ENCODE measurements around the gene TSSK6. TPM values are rescaled to one million over a fixed set of nuclear protein-coding genes. Genes with fewer than 3 reads are reported as not detected.

TSSK6 gene
- total RNA-seq, 1 donor from 2014 or later: 1.8 TPM

- DNase-seq (ENCODE audit: low spot score): no peak
- H3K4me3 Mint-ChIP-seq (ENCODE audit: unreplicated experiment): no peak overlapping the region
- H3K27ac Mint-ChIP-seq (ENCODE audit: unreplicated experiment): peak overlapping the region; percentile 41
These were observed 20.2 kb upstream of the TSSK6 start for GRCh38 chr19:19535311-19536191.

GRCh38 chr19:19534556-19535265, 19.4 kb upstream of the TSSK6 start:
- Mint-ChIP-seq H3K4me1 (ENCODE audit: low read depth) (peaks cover 39% of the 10 kb centered on the region), H3K4me3 (ENCODE audit: unreplicated experiment) (no peak overlapping the region), H3K27me3 (ENCODE audit: low read depth) (peaks cover 3% of the 10 kb centered on the region), H3K9me3 (ENCODE audit: low read depth) (no peaks in the 10 kb centered on the region), H3K36me3 (ENCODE audit: low read depth) (no peaks in the 10 kb centered on the region), H3K27ac (ENCODE audit: unreplicated experiment) (no peak overlapping the region)
- TF ChIP-seq CTCF (IDR thresholded peaks at IDR 0.05): no peak
- no peak for DNase-seq (ENCODE audit: low spot score)

More at GRCh38 chr19:19535311-19536191, 20.2 kb upstream of the TSSK6 start:
- Mint-ChIP-seq H3K4me1 (ENCODE audit: low read depth) (peaks cover 30% of the 10 kb centered on the region), H3K9me3 (ENCODE audit: low read depth) (no peaks in the 10 kb centered on the region), H3K27me3 (ENCODE audit: low read depth) (peaks cover 3% of the 10 kb centered on the region), H3K36me3 (ENCODE audit: low read depth) (no peaks in the 10 kb centered on the region)
- TF ChIP-seq CTCF (IDR thresholded peaks at IDR 0.05): no peak

GRCh38 chr19:19533841-19534240, 18.5 kb upstream of the TSSK6 start:
- no peak for DNase-seq (ENCODE audit: low spot score)
- TF ChIP-seq CTCF (IDR thresholded peaks at IDR 0.05): no peak
- H3K27ac Mint-ChIP-seq (ENCODE audit: unreplicated experiment): peak overlapping the region; percentile 39
- H3K36me3 Mint-ChIP-seq (ENCODE audit: low read depth): no peaks in the 10 kb centered on the region
- H3K4me1 Mint-ChIP-seq (ENCODE audit: low read depth): peaks cover 44% of the 10 kb centered on the region
- H3K4me3 Mint-ChIP-seq (ENCODE audit: unreplicated experiment): no peak overlapping the region
- H3K27me3 Mint-ChIP-seq (ENCODE audit: low read depth): peaks cover 2% of the 10 kb centered on the region
- no peaks in the 10 kb centered on the region for H3K9me3 Mint-ChIP-seq (ENCODE audit: low read depth)

DNA sequence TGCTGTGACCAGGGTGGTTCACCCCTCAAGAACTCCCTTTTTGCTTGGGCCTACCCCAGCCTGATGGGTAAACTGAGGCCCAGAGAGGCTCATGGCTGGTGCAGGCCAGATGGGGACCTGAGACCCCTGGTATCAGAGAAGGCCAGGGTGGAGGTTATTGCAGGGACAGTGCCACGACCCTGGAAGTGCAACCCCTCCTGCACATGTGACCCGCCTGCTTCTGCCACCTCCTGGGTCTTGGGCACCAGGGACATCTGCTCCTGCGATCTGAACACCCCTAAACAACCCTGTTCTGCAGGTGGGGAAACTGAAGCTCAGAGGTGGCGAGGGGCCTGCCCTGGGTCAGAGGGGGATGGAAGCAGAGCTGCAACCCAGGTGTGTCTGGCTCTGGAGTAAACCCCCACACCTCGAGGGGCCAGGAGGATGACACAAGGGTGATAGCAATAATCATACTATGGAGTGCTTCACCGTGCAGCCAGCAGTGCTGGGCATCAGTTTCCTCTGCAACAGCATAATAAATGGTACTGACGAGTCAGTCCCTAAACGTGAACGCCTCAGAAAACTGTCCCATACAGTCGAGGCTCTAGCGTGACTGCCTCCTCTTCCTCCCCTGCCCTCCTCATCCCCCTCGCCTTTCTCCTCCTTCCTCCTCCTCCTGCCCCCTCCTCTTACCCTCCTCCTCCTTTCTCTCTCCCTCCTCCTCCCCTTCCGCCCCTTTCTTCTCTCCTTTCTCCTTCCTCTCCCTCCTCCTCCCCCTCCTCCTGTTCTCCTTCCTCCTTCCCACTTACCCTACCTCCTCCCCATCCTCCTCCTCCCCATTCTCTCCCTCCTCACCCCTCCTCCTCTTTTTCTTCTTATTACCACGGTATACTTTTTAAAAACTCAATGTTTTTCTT, 17.7 kb upstream of the TSSK6 start:
- Mint-ChIP-seq H3K4me1 (ENCODE audit: low read depth) (peaks cover 39% of the 10 kb centered on the region), H3K27me3 (ENCODE audit: low read depth) (no peaks in the 10 kb centered on the region), H3K36me3 (ENCODE audit: low read depth) (no peaks in the 10 kb centered on the region), H3K27ac (ENCODE audit: unreplicated experiment) (no peak overlapping the region), H3K4me3 (ENCODE audit: unreplicated experiment) (no peak overlapping the region), H3K9me3 (ENCODE audit: low read depth) (no peaks in the 10 kb centered on the region)
- no peak for DNase-seq (ENCODE audit: low spot score)
- TF ChIP-seq CTCF (IDR thresholded peaks at IDR 0.05): no peak
